LNCaP clone FGC (cell line): ENCODE data around the gene MMP24.

Experiments
- DNase-seq: peaks from one replicate; pipeline ENCODE4 v3.0.0-alpha.2; 2011; ENCODE audit warnings: low read depth
- H3K4me3 ChIP-seq: 2 replicates; pipeline ENCODE4 v1.5.1; 2011; ENCODE audit warnings: mild to moderate bottlenecking, low read depth, low read length, control low read depth
- TF ChIP-seq, protein P1 (sequence below): IDR thresholded peaks from 2 replicates; pipeline ENCODE4 v1.5.1; 2012; ENCODE audit warnings: mild to moderate bottlenecking; ENCODE audit not compliant: control insufficient read depth, insufficient read depth; ENCODE audit errors: extremely low read depth

The MMP24 gene

DNA sequence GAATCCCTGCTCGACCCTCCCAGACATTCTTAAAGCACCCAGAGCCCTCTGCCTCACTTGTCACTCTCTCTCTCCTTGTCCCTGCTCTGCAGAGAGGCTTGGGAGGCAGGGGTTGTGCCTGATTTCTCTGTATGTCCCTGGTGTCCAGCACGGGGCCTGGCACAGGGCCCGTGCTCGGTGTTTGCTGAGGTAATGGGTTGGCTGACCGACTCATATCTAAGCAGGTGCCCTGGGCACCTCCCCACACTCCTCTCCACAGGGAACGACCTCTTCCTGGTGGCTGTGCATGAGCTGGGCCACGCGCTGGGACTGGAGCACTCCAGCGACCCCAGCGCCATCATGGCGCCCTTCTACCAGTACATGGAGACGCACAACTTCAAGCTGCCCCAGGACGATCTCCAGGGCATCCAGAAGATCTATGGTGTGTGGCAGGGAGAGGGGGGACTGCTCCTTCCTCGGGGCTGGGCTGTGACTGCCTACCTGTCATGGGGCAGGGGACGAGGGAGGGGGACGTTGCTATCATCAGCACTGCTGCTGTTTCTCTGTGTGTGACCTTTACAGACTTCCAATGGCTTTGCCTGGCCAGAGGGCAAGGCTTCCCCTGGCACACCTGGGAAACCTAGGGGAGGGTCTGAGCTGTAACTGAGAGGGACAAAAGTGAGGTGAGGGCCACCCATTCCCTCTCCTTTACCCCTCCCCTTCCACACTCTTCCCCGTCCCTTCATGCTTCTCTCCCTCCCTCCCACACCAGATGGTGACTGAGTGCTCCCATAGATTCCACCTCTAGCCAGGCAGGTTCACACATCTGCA, 37.2 kb downstream of the MMP24 start:
- TF ChIP-seq, protein P1, sequence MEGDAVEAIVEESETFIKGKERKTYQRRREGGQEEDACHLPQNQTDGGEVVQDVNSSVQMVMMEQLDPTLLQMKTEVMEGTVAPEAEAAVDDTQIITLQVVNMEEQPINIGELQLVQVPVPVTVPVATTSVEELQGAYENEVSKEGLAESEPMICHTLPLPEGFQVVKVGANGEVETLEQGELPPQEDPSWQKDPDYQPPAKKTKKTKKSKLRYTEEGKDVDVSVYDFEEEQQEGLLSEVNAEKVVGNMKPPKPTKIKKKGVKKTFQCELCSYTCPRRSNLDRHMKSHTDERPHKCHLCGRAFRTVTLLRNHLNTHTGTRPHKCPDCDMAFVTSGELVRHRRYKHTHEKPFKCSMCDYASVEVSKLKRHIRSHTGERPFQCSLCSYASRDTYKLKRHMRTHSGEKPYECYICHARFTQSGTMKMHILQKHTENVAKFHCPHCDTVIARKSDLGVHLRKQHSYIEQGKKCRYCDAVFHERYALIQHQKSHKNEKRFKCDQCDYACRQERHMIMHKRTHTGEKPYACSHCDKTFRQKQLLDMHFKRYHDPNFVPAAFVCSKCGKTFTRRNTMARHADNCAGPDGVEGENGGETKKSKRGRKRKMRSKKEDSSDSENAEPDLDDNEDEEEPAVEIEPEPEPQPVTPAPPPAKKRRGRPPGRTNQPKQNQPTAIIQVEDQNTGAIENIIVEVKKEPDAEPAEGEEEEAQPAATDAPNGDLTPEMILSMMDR, result no peak
- peak; percentile 82 for DNase-seq
- H3K4me3 ChIP-seq, result peak overlapping the region; percentile 8

- DNase-seq, result no peak
- TF ChIP-seq, protein P1, result 0 out of 2 replicates have a peak, but pooled peaks have one; percentile 14
- H3K4me3 ChIP-seq, result no peak overlapping the region
These were observed 38.3 kb downstream of the MMP24 start for GRCh38 chr20:35264755-35265154.

GRCh38 chr20:35267092-35267491, 40.6 kb downstream of the MMP24 start:
- DNase-seq, result no peak
- TF ChIP-seq, protein P1, result no peak
- H3K4me3 ChIP-seq, result no peak overlapping the region

DNA sequence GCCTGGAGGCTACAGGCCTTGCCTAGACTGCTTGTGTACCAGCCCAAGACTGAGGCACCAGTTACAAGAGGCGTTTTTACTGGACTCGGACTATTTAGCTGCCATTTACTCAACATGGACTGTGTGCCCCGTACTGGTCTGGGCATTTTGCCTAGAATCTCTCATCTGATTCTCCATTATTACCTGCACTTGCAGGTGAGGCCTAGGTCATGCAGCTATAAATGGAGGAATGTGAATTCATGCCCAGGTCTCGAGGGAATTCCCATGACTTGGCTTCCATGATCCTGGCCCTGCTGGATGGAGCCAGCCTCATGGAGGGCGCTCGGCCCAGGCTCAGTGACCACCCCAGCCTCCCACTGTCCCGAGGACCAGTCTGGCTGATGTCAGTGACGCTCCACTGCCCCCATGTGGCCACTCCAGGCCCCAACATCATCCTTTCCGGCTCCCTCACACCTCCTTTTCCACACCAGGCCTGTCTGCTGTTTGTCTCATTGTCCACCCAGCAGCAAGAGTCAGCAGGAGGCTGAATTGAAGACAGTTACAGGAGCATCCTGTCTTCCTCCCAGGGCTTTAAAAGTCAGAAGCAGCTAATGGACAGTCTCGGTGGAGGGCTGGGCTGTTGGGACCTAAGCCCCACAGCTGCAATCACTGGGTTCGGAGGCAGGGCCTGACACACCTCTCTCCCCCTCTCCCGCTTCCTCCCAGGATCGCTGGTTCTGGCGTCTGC, 42.7 kb downstream of the MMP24 start:
- TF ChIP-seq, protein P1, result peak; percentile 92
- H3K4me3 ChIP-seq, result no peak overlapping the region
- peak; percentile 74 for DNase-seq

- no peak overlapping the region for H3K4me3 ChIP-seq
- TF ChIP-seq, protein P1, result no peak
- no peak for DNase-seq
These were observed 43.8 kb downstream of the MMP24 start for GRCh38 chr20:35270021-35270902.

DNA sequence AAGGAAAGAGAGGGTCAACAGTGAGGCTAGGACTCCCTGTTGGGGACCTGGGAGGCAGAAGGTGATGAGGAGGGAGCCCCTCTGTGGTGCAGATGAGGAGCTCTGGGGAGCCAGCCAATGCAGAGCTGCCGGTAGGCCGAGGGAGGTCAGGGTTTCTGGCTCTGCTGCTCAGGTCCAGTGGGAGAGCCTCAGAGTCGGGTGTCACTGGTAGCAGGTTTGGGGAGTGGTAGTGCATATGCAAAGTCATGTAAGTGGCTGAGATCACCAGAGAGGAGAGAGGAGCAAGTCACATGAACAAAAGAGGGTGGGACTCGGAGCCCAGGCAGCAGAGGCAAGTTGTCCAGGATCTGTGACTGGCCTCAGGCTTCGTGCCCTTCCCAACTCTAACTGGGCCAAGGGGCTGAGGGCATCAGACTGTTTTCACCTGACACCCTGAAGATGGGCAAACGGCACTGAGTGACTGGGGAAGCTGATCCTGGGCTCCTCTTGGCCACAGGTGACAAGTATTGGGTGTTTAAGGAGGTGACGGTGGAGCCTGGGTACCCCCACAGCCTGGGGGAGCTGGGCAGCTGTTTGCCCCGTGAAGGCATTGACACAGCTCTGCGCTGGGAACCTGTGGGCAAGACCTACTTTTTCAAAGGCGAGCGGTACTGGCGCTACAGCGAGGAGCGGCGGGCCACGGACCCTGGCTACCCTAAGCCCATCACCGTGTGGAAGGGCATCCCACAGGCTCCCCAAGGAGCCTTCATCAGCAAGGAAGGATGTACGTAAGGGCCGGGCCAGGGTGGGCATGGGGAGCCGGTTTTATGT, 44.8 kb downstream of the MMP24 start:
- TF ChIP-seq, protein P1, result no peak
- no peak for DNase-seq
- no peak overlapping the region for H3K4me3 ChIP-seq
